NCI-H524 (cell line): ENCODE data around the gene RAB38.

Experiments
- DNase-seq, 2 experiments: peaks; one replicate each; lab custom pipeline; 2025; lab: John Stamatoyannopoulos, UW

The RAB38 gene

DNA sequence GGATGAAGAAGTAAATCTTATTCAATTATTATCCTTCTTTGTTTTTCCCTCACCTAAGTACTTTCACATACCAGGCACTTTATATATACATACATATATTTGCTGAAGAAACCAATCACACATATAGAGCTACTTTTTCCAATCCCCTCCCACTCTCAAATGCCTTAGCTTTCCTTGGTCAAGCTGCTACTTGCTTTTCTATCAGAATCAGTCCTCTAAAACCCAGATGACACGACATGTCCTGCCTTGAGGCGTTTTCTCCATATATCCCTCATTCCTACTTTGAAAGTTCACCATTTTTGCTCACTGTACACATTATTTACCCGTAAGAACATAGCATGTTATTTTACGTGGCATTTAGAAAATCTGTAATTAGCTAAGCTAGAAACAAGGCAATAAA, 5.4 kb downstream of the RAB38 start:
- DNase-seq, result no peak

DNA sequence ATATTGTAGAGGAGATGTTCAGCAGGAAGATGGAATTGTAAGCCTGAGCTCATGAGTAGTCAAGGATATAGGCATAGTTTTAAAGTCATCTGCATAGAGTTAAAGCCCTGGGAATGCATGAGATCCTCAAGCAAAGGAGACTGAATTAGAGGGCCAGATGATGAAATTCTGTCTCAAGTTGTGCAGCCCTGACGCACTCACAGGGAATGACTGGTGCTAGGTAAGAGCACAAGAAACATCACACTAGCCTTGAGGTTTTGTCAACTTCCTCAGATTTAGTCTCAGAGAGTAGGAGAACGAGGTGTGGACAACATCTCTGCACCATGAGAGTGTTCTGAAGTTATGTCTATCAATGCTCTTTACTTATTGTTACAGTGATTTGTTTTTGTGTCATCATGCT, 5.8 kb downstream of the RAB38 start:
- DNase-seq, result no peak

DNA sequence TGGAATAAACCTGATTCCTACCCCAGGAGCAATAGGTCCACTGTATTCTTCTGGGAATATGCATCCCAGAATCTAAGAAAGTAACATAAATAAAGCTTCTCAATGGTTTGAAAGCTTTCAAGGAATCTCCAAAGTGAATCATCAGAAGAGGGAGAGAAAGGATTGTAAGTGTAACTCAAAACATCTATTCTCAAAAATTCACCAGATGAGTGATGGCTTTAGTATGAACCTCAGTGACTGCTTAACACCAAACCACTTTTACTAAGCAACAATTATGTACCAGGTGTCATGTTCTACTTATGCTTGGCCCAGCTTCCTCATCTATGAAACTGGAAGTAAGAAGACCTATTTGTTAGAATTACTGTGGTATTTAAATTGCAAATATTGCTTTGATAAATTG, 7.4 kb downstream of the RAB38 start:
- no peak for DNase-seq

DNA sequence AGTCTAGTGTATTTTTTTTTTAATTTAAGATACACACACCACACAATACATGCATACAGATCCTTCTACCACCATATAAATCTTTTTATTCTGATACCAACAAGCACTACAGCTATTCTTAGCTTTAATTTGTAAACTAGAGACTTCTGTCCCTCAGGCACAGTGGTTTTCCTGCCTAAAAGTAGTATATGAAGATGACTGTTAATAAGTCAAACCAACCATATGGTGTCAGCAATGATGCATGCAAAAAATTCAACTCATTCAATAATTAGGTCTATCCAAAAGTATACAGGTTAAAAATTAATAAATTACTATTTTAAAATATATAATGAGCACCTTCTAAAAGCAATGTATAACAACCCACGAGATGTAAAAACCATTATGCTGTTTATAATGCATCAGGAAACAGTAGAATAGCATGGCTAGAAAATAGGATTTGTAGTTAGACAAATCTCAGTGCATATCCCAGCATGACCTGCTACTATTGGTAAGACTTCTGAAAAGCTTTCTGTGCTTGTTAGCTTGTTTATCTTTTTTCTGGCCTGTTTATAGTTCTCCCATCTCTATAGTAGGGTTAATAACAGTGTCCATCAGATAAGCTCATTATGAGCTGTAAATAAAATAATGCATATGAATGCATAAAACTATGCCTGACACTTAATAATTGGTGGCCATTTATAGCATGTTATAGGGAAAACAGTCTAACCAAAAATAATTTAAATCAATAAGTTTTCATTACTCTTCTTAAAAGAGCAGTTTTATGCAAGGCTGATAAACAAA, 10.2 kb downstream of the RAB38 start:
- no peak for DNase-seq

DNA sequence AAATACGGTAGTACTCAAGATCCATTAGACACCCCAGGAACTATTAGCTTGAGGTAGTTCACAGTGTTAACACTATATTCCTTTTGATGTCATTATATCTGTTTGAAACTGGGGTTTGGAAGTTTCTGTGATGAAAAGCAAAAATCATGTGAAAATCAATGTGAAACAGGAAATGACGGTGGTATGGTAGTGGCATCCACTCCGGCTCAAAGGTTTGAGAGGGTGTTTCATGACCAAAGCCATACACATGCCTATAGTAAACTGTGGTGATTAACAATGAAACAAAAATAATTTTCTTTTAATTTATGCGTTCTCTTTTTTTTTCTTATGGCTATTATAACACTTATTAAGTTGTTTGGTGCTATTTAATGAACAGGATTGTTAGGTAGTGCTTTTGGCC, 10.9 kb downstream of the RAB38 start:
- DNase-seq, result no peak

DNA sequence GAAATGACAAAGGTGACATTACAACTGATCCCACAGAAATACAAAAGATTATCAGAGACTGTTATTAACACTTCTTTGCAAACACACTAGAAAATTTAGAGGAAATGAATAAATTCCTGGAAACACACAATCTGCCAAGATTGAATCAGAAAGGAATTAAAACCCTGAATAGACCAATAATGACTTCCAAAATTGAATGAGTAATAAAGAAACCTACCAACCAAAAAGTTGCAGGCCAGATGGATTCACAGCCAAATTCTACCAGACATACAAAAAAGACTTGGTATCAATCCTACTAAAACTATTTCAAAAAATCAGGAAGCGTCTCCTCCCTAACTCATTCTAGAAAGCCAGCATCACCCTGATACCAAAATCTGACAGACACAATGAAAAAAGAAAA, 17.2 kb downstream of the RAB38 start:
- no peak for DNase-seq

DNA sequence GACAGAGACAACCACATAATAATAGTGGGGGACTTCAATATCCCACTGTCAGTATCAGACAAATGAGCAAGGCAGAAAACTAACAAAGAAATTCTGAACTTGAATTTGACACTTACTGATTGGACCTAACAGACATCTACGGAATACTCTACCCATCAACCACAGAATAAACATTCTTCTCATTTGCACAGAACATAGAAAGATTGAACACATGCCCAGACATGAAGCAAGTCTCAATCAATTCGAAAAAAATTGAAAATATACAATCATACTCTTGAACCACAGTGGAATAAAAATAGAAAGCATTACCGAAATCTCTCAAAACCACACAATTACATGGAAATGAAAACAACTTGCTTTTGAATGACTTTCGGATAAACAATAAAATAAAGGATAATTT, 17.9 kb downstream of the RAB38 start:
- DNase-seq, result no peak

DNA sequence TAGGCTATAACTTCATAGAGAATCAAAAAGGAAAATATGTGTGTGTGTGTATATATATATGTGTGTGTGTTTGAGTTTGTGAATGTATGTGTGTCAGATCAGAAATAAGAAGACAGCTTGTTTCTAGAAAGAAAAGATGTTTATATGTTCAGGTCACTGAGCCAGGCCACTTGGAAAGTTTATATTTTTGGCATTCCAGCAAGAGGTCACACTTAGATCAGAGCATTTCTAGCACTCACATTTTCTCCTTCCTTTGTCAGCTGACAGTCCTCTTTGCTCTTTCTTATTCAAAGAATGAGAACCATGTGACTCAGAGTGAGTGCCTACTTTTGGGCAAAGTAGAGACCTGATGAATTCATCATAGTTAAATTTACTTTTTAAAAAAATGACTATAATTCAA, 22.9 kb downstream of the RAB38 start:
- DNase-seq, result no peak

DNA sequence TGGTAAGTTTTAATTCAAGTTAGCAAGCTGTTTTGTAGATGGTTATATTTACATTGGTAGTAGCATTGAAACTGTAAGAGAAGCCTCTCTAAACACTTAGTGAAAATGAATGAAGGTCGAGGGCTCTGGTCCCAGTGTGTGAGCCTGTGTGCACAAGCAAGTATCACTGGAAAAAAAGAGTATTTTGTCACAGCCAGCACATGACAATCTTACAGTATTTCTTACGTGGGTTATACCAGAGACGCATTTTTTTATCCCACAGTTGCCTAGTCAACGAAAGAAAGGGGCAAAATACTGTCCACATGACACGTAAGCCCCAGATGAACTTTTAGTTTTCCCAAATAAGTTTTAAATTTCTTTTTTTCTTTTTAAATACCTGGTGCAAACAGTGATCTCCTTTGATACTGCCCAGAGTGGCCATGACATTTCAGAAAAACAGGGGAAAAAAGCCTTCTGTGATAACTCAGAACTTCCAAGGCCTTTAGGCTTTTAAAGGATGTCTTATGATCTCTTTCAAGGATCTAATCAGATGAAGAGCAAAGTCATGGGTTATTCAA, 23.5 kb downstream of the RAB38 start:
- DNase-seq, result no peak

DNA sequence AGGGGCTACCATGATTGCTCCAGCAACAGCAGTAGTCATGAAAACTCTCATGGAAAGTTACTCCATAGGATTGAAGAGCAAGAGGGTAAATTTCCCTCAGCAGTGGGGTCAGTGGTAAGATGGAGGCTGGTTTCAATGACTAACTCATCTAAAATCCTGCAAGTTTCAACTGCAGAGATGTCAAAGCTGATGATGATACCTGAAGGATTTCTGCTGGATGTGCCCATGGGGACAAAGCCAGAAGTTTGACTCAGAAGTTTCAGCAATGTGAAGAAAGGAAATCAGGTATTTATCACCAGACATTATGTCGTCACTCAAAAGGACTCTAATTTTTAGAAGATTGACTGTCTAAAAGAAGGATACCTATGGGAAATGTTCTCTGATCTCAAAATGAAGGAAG, 29.1 kb downstream of the RAB38 start:
- DNase-seq, result no peak

DNA sequence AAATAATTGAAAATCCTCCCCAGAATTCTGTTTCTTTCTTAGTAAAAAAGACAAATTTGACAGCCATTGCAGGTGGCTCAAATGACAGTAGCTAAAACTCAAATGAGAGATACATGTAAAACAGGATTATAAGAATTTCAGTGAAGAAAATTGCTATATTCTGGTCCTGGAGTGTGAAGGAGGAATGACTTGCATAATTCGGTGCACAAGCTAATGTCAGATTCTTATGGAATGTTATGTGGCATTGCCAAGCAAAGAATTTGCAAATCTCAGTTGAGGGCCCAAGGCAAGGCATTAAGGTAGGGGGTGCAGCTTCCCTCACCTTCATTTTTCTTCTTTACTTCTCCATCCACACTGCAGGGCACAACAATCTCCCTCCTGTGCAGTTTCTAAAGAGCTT, 35.4 kb downstream of the RAB38 start:
- no peak for DNase-seq

DNA sequence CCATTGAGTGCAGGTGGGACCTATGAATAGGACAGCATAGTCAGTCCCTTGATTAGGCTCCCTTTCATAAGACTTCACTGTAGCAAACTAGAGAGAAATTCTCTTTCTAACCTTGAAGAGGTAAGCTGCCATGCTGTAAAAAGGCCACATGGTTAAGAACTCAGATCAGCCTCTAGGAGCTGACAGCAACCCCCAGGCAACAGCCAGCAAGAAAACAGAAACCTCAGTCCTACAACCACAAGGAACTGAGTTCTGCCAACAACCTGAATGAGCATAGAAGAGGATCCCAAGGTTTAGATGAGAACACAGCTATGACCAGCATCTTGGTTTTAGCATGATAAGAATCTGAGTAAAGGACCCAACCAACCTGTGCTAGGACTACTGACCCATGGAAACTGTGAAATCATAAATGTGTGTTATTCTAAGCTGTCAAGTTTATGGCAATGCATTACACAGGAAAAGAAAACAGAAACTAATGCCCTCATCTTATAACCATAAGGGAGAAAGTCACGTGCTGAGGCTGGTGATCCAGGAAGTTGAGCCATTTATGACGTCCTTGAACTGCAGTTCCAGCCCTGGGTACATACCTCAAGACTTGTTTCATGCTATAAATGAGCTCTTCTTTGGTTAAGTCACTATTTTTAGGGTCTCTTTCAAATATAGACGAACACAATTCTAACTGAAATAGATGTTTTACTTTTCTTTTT, 43.3 kb downstream of the RAB38 start:
- no peak for DNase-seq

DNA sequence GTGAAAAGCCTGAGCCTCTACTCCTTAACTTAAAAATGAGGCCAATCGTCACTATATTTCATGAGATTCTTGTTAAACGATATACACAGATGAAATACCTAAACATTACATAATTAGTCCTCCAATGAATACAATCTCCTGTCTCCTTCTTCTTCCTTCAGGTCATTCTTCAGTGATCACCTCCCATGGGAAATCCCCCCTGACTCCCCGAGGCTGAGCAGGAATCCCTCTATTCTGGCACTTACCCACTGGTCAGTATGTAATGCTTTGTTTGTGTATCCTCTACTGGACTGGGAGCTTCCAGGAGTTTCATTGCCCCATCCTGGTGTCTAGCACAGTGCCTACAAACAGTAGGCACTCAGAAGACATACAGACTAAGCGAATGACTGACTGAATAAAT, 52.3 kb downstream of the RAB38 start:
- no peak for DNase-seq

DNA sequence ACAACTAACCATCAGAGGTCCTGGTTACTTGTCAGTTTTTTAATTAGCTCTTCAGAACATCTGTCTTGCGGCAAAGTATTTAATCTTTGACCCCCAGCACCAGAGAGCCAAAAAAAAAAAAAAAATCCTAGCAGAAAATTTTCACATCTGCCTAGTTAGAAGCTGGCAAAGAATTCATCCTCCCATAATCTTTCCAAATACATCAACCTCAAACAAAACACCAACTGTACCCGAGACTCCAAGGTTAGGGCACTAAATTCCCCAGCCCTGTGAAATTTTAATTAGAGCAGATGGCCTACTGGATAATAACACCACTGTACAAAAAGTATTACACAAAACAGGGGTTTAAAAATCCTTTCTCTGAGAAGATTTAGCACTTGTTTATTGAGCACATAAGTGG, 55.7 kb downstream of the RAB38 start:
- peak; percentile 81 to 95 for DNase-seq

DNA sequence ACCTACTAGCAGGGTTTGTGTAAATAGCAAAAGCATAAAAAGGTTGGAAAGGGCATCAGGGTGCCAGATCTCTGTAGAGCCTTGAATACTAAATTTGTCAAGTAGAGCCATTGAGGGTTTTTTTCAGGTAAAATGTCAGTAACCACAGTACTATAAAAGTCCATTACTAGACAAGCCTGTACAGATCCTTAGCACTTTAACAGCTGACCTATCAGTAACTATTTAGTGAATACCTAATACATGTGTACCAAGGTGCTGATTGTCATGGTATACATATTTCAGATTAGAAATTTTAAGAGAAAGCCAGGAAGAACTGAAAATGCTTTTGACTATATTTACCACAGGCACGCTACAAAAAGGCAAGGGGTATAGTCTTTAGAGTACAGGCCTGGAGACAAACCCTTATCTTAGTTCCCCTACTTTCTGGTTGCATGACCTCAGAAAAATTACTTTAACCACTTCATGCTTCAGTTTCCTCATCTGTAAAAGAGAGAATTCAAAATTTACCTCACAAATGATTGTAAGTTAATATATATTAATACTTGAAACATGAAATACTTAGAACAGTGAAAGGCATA, 57.9 kb downstream of the RAB38 start:
- no peak for DNase-seq

DNA sequence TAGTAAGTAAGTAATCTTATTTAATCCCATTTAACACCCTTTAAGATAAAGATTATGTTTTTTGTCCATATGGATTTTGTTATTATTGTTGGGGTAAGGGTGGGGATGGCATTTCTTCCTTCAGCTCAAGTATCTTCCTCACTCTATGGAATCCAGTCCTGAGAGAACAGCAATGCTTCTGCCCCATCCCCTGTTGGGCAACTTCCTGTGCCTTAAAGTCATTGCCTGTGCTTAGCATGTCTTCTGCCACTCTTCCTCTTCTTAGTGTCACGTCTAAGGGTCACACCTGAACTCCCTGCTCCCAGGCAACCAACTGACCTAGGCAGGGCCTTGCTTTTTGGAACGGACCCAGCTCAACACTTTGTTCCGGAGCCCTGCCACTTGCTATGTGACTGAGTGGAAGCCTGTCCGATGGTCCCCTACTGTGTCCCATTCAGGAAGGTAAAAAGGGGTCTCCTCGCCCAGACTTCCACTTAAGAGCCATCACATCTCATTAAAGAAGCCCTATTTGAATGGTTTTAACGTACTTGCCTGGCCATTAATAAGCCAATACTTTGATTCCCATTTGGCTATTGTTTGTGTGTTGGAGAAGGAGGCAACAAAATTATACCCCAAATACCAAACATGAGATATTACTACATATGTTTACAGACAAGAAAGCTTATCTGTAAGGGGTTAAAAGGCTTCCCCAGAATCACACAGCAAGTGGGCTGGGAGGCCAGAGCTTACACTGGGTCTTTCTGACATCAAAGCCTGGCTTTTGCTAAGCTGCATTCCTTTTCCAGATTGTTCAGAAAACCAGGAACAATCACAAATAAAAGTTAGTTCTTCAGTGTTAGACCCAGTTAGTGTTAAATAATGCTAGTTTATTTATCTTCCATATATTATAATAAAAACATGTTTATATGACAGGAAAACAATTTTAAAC, 59.2 kb downstream of the RAB38 start:
- DNase-seq, result peak; percentile 14 to 66

DNA sequence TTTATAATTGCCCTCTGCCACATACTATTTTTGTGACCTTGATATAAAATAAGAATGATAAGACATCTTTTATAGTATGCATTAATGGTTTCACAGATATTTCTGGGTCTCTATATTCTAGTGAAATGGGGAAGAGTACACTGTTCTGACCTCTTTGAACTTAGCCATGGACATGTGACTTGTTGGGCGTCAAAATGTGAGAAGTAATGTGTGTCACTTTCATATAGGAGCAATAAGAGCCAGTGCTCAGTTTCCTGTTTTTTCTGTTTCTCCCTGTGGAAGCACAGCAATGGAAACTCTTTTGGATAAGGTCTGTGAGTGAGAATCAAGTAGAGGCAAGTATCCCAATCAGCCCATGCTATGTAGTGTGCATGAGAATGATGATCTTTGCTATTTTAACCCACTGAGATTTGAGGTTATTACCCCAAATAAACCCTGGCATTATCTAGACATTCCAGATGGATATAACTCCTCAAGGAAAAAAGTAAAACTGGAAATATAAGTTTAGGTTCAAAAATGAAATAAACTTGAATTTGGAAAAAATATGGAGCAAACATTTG, 60.7 kb downstream of the RAB38 start:
- DNase-seq, result no peak

DNA sequence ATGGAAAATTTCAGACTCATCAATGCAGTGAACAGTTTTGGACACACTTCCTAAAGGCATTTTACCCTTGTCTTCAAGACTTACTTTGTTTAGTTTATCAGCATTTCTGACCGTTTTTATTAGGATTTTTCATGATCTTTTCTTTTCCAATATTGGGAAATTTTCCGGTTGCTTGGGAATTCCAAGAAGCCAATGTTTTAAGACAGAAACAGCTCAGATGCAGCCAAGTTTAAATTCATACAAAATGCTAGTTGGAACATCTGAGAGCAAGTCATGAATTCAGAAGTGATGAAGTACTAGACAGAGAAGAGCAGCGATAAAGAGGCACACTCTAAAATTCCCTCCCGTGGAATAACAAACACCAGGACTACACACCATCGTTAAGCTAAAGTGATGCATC, 68.6 kb downstream of the RAB38 start:
- DNase-seq, result no peak

DNA sequence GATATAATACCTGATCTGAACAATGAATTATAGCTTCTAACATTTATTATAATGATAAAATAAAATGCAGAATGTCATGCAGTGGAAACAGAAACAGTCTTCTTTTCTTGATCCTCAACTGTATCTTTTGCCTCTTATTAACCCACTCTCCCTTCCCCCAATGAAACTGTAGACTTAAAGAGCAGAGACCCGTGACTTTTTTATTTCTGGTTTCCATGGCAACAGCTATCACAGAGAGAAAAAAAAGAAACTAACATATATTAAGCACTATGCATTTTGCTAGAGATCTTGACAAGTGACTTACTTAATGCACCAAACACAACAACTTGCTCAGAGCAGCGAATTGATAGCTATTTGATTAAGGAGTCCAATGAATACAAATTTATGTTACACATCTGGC, 69.3 kb downstream of the RAB38 start:
- DNase-seq, result no peak

DNA sequence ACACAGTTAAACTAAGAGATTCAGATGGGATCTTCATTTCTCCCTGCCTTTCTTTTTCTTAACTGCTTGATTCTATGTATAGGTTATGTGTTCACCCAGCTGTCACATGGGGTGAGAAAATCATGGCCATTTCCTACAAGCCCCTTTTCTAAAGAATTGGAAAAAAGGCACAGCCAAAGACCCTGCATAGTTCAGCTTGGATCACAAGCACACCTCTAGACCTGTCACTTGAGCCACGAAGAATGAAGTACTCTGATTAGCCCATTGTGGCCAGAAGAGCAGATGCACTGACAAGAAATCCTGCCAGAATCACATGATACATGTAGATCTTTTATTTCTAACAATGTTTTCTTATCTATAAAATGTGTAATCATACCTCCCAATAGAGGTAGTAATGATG, 69.7 kb downstream of the RAB38 start:
- no peak for DNase-seq

DNA sequence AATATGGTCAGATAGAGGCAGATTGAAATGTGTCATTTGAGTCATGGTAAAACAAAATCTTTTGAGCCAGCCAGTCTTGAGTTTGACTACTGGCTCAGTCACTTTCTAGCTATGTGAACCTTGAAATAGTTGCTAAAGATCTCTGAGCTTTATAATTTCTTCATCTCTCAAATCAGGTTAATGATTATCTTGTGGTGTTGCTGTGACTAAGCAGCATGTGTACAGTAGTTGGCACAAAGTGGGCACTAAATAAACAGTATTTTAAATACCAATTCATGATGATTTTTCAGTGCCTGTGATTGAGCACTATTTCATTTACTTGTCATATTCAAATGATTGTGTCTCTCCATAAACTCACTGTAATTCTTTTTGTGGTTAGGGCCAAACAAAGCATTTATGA, 70.8 kb downstream of the RAB38 start:
- no peak for DNase-seq
